Naive thymus-derived CD4-positive, alpha-beta T cell (primary cell): ENCODE data around the gene HDAC10. TPM values are rescaled to one million over a fixed set of nuclear protein-coding genes. Genes with fewer than 3 reads are reported as not detected.
A peak's percentile ranks its signal among the peaks of the same experiment; 100 is the strongest.

ENCODE experiments used
- ATAC-seq: fragments of 150-1000 bp; cut with Tn5 transposase; 2 replicates; pipeline ENCODE4 v1.10.0; 2021; ENCODE audit warnings: mild to moderate bottlenecking, moderate library complexity
- CTCF ChIA-PET: fragments of 350-600 bp; sonication (Branson Sonifier 250); formaldehyde crosslinking; loops from one replicate; lab custom pipeline; 2021; ENCODE audit warnings: antibody characterized with exemption; lab: Charles Lee
- POLR2A ChIA-PET: fragments of 350-600 bp; sonication (Branson Sonifier 250); formaldehyde crosslinking; loops from one replicate; lab custom pipeline; 2021; ENCODE audit warnings: antibody characterized with exemption, inconsistent platforms; lab: Charles Lee
- DNase-seq, 9 donors: peaks; one replicate each; pipeline versions ENCODE4 v3.0.0 to v3.0.0-alpha.2; 2020 to 2022; ENCODE audit warnings: mixed read lengths in 1 of 9
- H3K27ac ChIP-seq: one replicate; pipeline ENCODE4 v1.7.0; 2013; ENCODE audit warnings: mild to moderate bottlenecking, low read depth, low read length, moderate library complexity
- H3K27me3 ChIP-seq, 2 donors: one replicate each; pipeline ENCODE4 v1.7.0; 2013; ENCODE audit warnings: low read length in 2 of 2, mild to moderate bottlenecking in 2 of 2, moderate library complexity in 2 of 2; ENCODE audit not compliant: control insufficient read depth in 2 of 2, insufficient read depth in 2 of 2
- H3K36me3 ChIP-seq, 3 experiments: 1 replicate in 2 of 3; 2 replicates in 1 of 3; pipeline ENCODE4 v1.7.0; 2013; ENCODE audit warnings: low read length in 3 of 3, mild to moderate bottlenecking in 3 of 3, moderate library complexity in 1 of 3; ENCODE audit not compliant: insufficient read depth in 3 of 3, control insufficient read depth in 2 of 3
- H3K4me1 ChIP-seq, 2 donors: one replicate each; pipeline ENCODE4 v1.7.0; 2013; ENCODE audit warnings: low read length in 2 of 2, mild to moderate bottlenecking in 2 of 2, moderate library complexity in 1 of 2; ENCODE audit not compliant: control insufficient read depth in 2 of 2, insufficient read depth in 2 of 2
- H3K4me3 ChIP-seq: 2 replicates; pipeline ENCODE4 v1.7.0; 2013; ENCODE audit warnings: mild to moderate bottlenecking, low read length
- H3K9me3 ChIP-seq, 3 experiments: 1 replicate in 2 of 3; 2 replicates in 1 of 3; pipeline ENCODE4 v1.7.0; 2013; ENCODE audit warnings: low read length in 3 of 3; ENCODE audit not compliant: control insufficient read depth in 2 of 3
- H3K27ac Mint-ChIP-seq, 9 donors: one replicate each; pipeline ENCODE4 v1.8.0; 2020 to 2022; ENCODE audit warnings: mixed read lengths in 9 of 9, mild to moderate bottlenecking in 8 of 9, moderate library complexity in 5 of 9, inconsistent platforms in 2 of 9
- H3K27me3 Mint-ChIP-seq, 5 donors: one replicate each; pipeline ENCODE4 v1.8.0; 2021 to 2022; ENCODE audit warnings: mixed read lengths in 5 of 5, mild to moderate bottlenecking in 1 of 5
- H3K36me3 Mint-ChIP-seq, 5 donors: one replicate each; pipeline ENCODE4 v1.8.0; 2020 to 2022; ENCODE audit warnings: mixed read lengths in 5 of 5, mild to moderate bottlenecking in 3 of 5, inconsistent platforms in 1 of 5
- H3K4me1 Mint-ChIP-seq, 7 donors: one replicate each; pipeline ENCODE4 v1.8.0; 2020 to 2022; ENCODE audit warnings: mixed read lengths in 7 of 7, mild to moderate bottlenecking in 3 of 7, inconsistent platforms in 1 of 7
- H3K4me3 Mint-ChIP-seq, 10 donors: one replicate each; pipeline ENCODE4 v1.8.0; 2020 to 2022; ENCODE audit warnings: mild to moderate bottlenecking in 10 of 10, mixed read lengths in 10 of 10, moderate library complexity in 6 of 10, inconsistent platforms in 2 of 10
- H3K9me3 Mint-ChIP-seq, 11 donors: one replicate each; pipeline ENCODE4 v1.8.0; 2020 to 2022; ENCODE audit warnings: mixed read lengths in 11 of 11, mild to moderate bottlenecking in 4 of 11, inconsistent platforms in 1 of 11, moderate library complexity in 1 of 11
- intact Hi-C, 2 donors: fragments of 100-400 bp; cut with micrococcal nuclease; formaldehyde crosslinking; loops; one replicate each; pipeline ENCODE4 v1.15.1; 2023
- polyA plus RNA-seq, 2 donors: library from polyadenylated mRNA; unstranded; fragments of 300-500 nt; fragmentation: Illumina TruSeq; gene quantifications; one replicate each; pipeline ENCODE4 v1.2.3, GENCODE V29; 2021
- total RNA-seq, 6 experiments: library from RNA in 5 of 6; stranded (reverse) in 5 of 6; gene quantifications; 1 replicate in 5 of 6; 2 replicates in 1 of 6; pipeline ENCODE4 v1.2.3 and lab custom pipeline; 2021 to 2026

The HDAC10 gene
- total and polyA plus RNA-seq, 7 experiments from 2014 or later: 7.1 to 139 (median 98.7) TPM

- CTCF ChIA-PET: interaction anchor here (0.9 to 2.2 kb wide), 3 partner anchors 7 to 248 kb away, joined by 3 to 7 read pairs (median 5); no protein-coding TSS in a partner anchor
- Histone ChIP-seq H3K9me3 (no peaks in the 10 kb centered on the region), H3K36me3 (peaks cover 0 to 36% (median 0%) of the 10 kb centered on the region in 3 experiments), H3K4me3 (peak overlapping the region; percentile 71), H3K4me1 (peaks cover 29 to 43% of the 10 kb centered on the region in 2 donors), H3K27me3 (no peaks in the 10 kb centered on the region), H3K27ac (no peak overlapping the region)
- intact Hi-C loops: loop anchor here (5.0 kb wide), 2 partner anchors 63 to 278 kb away; partner anchors contain the start of gene SCO2 (in 1 of the 2)
- Mint-ChIP-seq H3K27ac (peak overlapping the region in 2 of 9 donors; percentile 54 to 66), H3K36me3 (peaks cover 0 to 6% (median 3%) of the 10 kb centered on the region in 5 donors), H3K4me3 (peak overlapping the region; percentile 61 to 88 (median 80)), H3K9me3 (no peaks in the 10 kb centered on the region), H3K27me3 (no peaks in the 10 kb centered on the region), H3K4me1 (peaks cover 10 to 30% (median 22%) of the 10 kb centered on the region in 7 donors)
- POLR2A ChIA-PET: interaction anchor here (1.1 to 3.6 kb wide), 6 partner anchors 59 to 372 kb away, joined by 4 to 24 read pairs (median 8); partner anchors contain the start of gene NCAPH2
- no peak for ATAC-seq
- DNase-seq: no peak
Observed at GRCh38 chr22:50249341-50250248, 1.5 kb downstream of the HDAC10 start.

GRCh38 chr22:50248196-50249081 lies 2.6 kb downstream of the HDAC10 start:
- Histone ChIP-seq H3K9me3 (no peaks in the 10 kb centered on the region), H3K27ac (no peak overlapping the region), H3K27me3 (no peaks in the 10 kb centered on the region), H3K4me1 (peaks cover 36 to 50% of the 10 kb centered on the region in 2 donors), H3K36me3 (peaks cover 0 to 38% (median 0%) of the 10 kb centered on the region in 3 experiments), H3K4me3 (no peak overlapping the region)
- H3K9me3 Mint-ChIP-seq: no peaks in the 10 kb centered on the region
- no peak for ATAC-seq
- intact Hi-C loops: no loop called here
- H3K36me3 Mint-ChIP-seq: peaks cover 0 to 6% (median 3%) of the 10 kb centered on the region in 5 donors
- H3K4me3 Mint-ChIP-seq: peak overlapping the region in 5 of 10 donors; percentile 52 to 75 (median 52)
- ChIA-PET CTCF (no interaction called here), POLR2A (interaction anchor here (0.6 to 1.2 kb wide), 3 partner anchors 60 to 373 kb away, joined by 3 to 4 read pairs (median 3); no protein-coding TSS in a partner anchor)
- peaks cover 10 to 38% (median 26%) of the 10 kb centered on the region in 7 donors for H3K4me1 Mint-ChIP-seq
- no peak for DNase-seq
- no peaks in the 10 kb centered on the region for H3K27me3 Mint-ChIP-seq
- H3K27ac Mint-ChIP-seq: peak overlapping the region in 4 of 9 donors; percentile 38 to 91 (median 61)

GRCh38 chr22:50247748-50248147 lies 3.3 kb downstream of the HDAC10 start:
- peaks cover 10 to 42% (median 28%) of the 10 kb centered on the region in 7 donors for H3K4me1 Mint-ChIP-seq
- Histone ChIP-seq H3K9me3 (no peaks in the 10 kb centered on the region), H3K27me3 (no peaks in the 10 kb centered on the region), H3K27ac (no peak overlapping the region), H3K4me3 (no peak overlapping the region), H3K36me3 (peaks cover 0 to 38% (median 0%) of the 10 kb centered on the region in 3 experiments), H3K4me1 (peaks cover 37 to 57% of the 10 kb centered on the region in 2 donors)
- ChIA-PET POLR2A (interaction anchor here (0.9 to 1.2 kb wide), 2 partner anchors 261 to 373 kb away, joined by 3 read pairs; no protein-coding TSS in a partner anchor), CTCF (no interaction called here)
- H3K27me3 Mint-ChIP-seq: no peaks in the 10 kb centered on the region
- no peaks in the 10 kb centered on the region for H3K9me3 Mint-ChIP-seq
- intact Hi-C loops: no loop called here
- H3K27ac Mint-ChIP-seq: peak overlapping the region in 5 of 9 donors; percentile 38 to 91 (median 63)
- DNase-seq (peak in 1 of 9 donors; percentile 35), ATAC-seq (peak; percentile 4)
- peaks cover 0 to 6% (median 3%) of the 10 kb centered on the region in 5 donors for H3K36me3 Mint-ChIP-seq
- H3K4me3 Mint-ChIP-seq: peak overlapping the region in 7 of 10 donors; percentile 29 to 75 (median 52)

GRCh38 chr22:50246242-50247175 lies 4.6 kb downstream of the HDAC10 start:
- Mint-ChIP-seq H3K27ac (peak overlapping the region in 5 of 9 donors; percentile 38 to 70 (median 49)), H3K4me3 (peak overlapping the region in 9 of 10 donors; percentile 29 to 100 (median 66)), H3K36me3 (peaks cover 0 to 6% (median 3%) of the 10 kb centered on the region in 5 donors), H3K9me3 (no peaks in the 10 kb centered on the region), H3K27me3 (no peaks in the 10 kb centered on the region), H3K4me1 (peaks cover 14 to 55% (median 38%) of the 10 kb centered on the region in 7 donors)
- ATAC-seq (no peak), DNase-seq (no peak)
- Histone ChIP-seq H3K4me3 (no peak overlapping the region), H3K9me3 (no peaks in the 10 kb centered on the region), H3K36me3 (peaks cover 0 to 38% (median 0%) of the 10 kb centered on the region in 3 experiments), H3K4me1 (peaks cover 46 to 63% of the 10 kb centered on the region in 2 donors), H3K27ac (no peak overlapping the region), H3K27me3 (no peaks in the 10 kb centered on the region)
- intact Hi-C loops: no loop called here
- POLR2A ChIA-PET: interaction anchor here (0.8 to 2.6 kb wide), 4 partner anchors 56 to 374 kb away, joined by 3 to 14 read pairs (median 4); partner anchors contain the start of gene SCO2
- CTCF ChIA-PET: no interaction called here

GRCh38 chr22:50245214-50246072 lies 5.6 kb downstream of the HDAC10 start:
- no peaks in the 10 kb centered on the region for H3K27me3 Mint-ChIP-seq
- DNase-seq: no peak
- H3K9me3 Mint-ChIP-seq: no peaks in the 10 kb centered on the region
- ATAC-seq: peak; percentile 49
- intact Hi-C loops: loop anchor here (1.0 to 2.0 kb wide), 6 partner anchors 25 to 280 kb away; partner anchors contain the start of genes DENND6B (in 1 of the 2), MAPK11 (in 1 of the 2), NCAPH2 (in 1 of the 2) and SCO2 (in 1 of the 2)
- H3K4me3 ChIP-seq: peak overlapping the region; percentile 73
- POLR2A ChIA-PET: interaction anchor here (0.8 to 2.6 kb wide), 4 partner anchors 55 to 376 kb away, joined by 4 to 14 read pairs (median 6); partner anchors contain the start of gene SCO2
- H3K27me3 ChIP-seq: no peaks in the 10 kb centered on the region
- H3K36me3 Mint-ChIP-seq: peaks cover 3 to 5% (median 4%) of the 10 kb centered on the region in 5 donors
- peak overlapping the region; percentile 96 for H3K27ac ChIP-seq
- peak overlapping the region; percentile 76 to 100 (median 98) for H3K4me3 Mint-ChIP-seq
- peaks cover 19 to 61% (median 44%) of the 10 kb centered on the region in 7 donors for H3K4me1 Mint-ChIP-seq
- peak overlapping the region; percentile 91 to 100 (median 100) for H3K27ac Mint-ChIP-seq
- H3K9me3 ChIP-seq: no peaks in the 10 kb centered on the region
- H3K4me1 ChIP-seq: peaks cover 47 to 59% of the 10 kb centered on the region in 2 donors
- peaks cover 0 to 38% (median 0%) of the 10 kb centered on the region in 3 experiments for H3K36me3 ChIP-seq
- CTCF ChIA-PET: no interaction called here
